Stimulated activated naive CD8-positive, alpha-beta T cell treated with anti-CD3 and anti-CD28 coated beads, Interleukin-15, amount 100 ng/mL, for 72 hours (primary cell): ENCODE data around the gene HSF5.

Experiments
- ATAC-seq: fragments of 150-1000 bp; cut with Tn5 transposase; 2 replicates; pipeline ENCODE4 v1.10.0; 2021; ENCODE audit warnings: mild to moderate bottlenecking, moderate library complexity
- DNase-seq, 2 donors: peaks; one replicate each; pipeline ENCODE4 v3.0.0; 2021 to 2022
- H3K27ac Mint-ChIP-seq, 2 donors: one replicate each; pipeline ENCODE4 v1.8.0; 2022; ENCODE audit warnings: mild to moderate bottlenecking in 2 of 2, mixed read lengths in 2 of 2, moderate library complexity in 2 of 2
- H3K27me3 Mint-ChIP-seq: one replicate; pipeline ENCODE4 v1.8.0; 2022; ENCODE audit warnings: mixed read lengths
- H3K4me1 Mint-ChIP-seq: one replicate; pipeline ENCODE4 v1.8.0; 2022; ENCODE audit warnings: mild to moderate bottlenecking, mixed read lengths
- H3K4me3 Mint-ChIP-seq, 2 donors: one replicate each; pipeline ENCODE4 v1.8.0; 2022; ENCODE audit warnings: mild to moderate bottlenecking in 2 of 2, mixed read lengths in 2 of 2, moderate library complexity in 1 of 2
- H3K9me3 Mint-ChIP-seq, 2 donors: one replicate each; pipeline ENCODE4 v1.8.0; 2022; ENCODE audit warnings: mixed read lengths in 2 of 2

HSF5 gene

DNA sequence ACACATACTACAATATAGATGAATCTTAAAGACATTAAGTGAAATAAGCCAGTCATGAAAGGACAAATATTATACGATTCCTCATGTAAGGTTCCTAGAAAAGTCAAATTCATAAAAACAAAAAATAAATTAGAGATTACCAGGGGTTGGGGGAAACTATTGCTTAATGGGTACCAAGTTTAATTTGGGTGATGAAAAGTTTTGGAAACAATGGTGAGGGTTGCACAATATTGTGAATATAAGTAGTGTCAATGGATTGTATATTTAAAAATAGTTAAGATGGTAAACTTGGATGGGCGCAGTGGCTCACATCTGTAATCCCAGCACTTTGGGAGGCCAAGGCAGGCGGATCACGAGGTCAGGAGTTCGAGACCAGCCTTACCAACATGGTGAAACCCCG, 17.9 kb downstream of the HSF5 start:
- no peak for ATAC-seq
- Mint-ChIP-seq H3K4me1 (peaks cover 8% of the 10 kb centered on the region), H3K27ac (no peak overlapping the region), H3K4me3 (no peak overlapping the region), H3K27me3 (no peaks in the 10 kb centered on the region), H3K9me3 (no peaks in the 10 kb centered on the region)
- DNase-seq: no peak

GRCh38 chr17:58468944-58469343, 19.3 kb downstream of the HSF5 start:
- no peaks in the 10 kb centered on the region for H3K9me3 Mint-ChIP-seq
- H3K27ac Mint-ChIP-seq: no peak overlapping the region
- H3K27me3 Mint-ChIP-seq: no peaks in the 10 kb centered on the region
- ATAC-seq (no peak), DNase-seq (no peak)
- H3K4me1 Mint-ChIP-seq: peaks cover 7% of the 10 kb centered on the region
- H3K4me3 Mint-ChIP-seq: no peak overlapping the region

DNA sequence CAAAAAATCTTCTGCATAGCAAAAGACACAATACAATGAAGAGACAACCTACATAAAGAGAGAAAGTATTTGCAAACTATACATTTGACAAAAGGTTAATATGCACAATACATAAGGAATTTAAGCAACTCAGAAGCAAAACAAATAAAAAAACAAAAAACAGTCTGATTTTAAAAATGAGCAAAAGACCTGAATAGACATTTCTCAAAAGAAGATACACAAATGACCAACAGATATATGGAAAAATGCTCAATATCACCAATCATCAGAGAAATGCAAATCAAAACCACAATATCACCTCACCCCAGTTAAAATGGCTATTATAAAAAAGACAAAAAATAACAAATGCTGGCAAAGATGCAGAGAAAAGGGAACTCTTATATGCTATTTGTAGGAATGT, 32.7 kb downstream of the HSF5 start:
- no peak for ATAC-seq
- Mint-ChIP-seq H3K27ac (no peak overlapping the region), H3K9me3 (no peaks in the 10 kb centered on the region), H3K4me3 (no peak overlapping the region), H3K27me3 (no peaks in the 10 kb centered on the region), H3K4me1 (no peaks in the 10 kb centered on the region)
- no peak for DNase-seq

DNA sequence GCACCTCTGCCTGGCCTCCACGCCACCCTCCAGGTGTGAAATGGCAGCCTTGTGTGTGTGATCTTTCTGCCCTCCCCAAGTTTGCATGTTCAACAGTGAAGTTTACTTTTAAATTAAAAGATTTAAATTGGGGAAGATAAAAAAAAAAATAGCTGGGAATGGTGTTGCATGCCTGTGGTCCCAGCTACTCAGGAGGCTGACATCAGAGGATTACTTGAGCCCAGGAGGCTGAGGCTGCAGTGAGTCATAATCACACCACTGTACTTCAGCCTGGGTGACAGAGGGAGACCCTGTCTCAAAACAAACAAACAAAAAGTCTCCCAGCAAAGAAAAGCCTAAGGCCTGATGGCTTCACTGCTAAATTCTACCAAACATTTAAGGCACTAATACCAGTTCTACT, 35.5 kb downstream of the HSF5 start:
- Mint-ChIP-seq H3K9me3 (no peaks in the 10 kb centered on the region), H3K27me3 (no peaks in the 10 kb centered on the region), H3K4me3 (no peak overlapping the region), H3K27ac (no peak overlapping the region), H3K4me1 (no peaks in the 10 kb centered on the region)
- no peak for ATAC-seq
- no peak for DNase-seq

- no peaks in the 10 kb centered on the region for H3K9me3 Mint-ChIP-seq
- no peaks in the 10 kb centered on the region for H3K27me3 Mint-ChIP-seq
- H3K4me1 Mint-ChIP-seq: peaks cover 15% of the 10 kb centered on the region
- DNase-seq (peak; percentile 62 to 72), ATAC-seq (peak; percentile 98)
- no peak overlapping the region for H3K27ac Mint-ChIP-seq
- H3K4me3 Mint-ChIP-seq: no peak overlapping the region
Measured at GRCh38 chr17:58447039-58447975, 40.9 kb downstream of the HSF5 start.

DNA sequence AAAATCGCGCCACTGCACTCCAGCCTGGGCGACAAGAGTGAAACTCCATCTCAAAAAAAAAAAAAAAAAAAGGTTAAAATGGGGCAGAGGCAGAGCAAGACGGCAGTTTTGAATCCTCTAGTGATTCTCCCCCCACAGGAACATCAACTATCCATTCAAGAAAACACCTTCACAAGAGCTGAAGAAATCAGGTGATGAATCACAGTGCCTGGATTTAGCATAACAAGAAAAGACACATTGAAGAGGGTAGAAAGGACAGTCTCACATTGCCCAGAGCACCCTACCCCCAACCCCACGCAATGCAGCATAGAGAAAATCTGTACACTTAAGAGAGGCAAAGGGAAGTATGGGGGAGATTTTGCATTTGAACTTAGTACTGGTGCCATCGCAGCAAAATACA, 42.1 kb downstream of the HSF5 start:
- Mint-ChIP-seq H3K4me1 (peaks cover 15% of the 10 kb centered on the region), H3K27me3 (no peaks in the 10 kb centered on the region), H3K9me3 (no peaks in the 10 kb centered on the region), H3K27ac (no peak overlapping the region), H3K4me3 (no peak overlapping the region)
- DNase-seq (no peak), ATAC-seq (no peak)

- Mint-ChIP-seq H3K27ac (no peak overlapping the region), H3K9me3 (no peaks in the 10 kb centered on the region), H3K4me3 (no peak overlapping the region), H3K4me1 (no peaks in the 10 kb centered on the region), H3K27me3 (no peaks in the 10 kb centered on the region)
- ATAC-seq: no peak
- no peak for DNase-seq
Measured at GRCh38 chr17:58436805-58437239, 51.4 kb downstream of the HSF5 start.

GRCh38 chr17:58436245-58436644, 52.0 kb downstream of the HSF5 start:
- no peak for DNase-seq
- no peaks in the 10 kb centered on the region for H3K27me3 Mint-ChIP-seq
- no peak for ATAC-seq
- H3K9me3 Mint-ChIP-seq: no peaks in the 10 kb centered on the region
- no peaks in the 10 kb centered on the region for H3K4me1 Mint-ChIP-seq
- H3K27ac Mint-ChIP-seq: no peak overlapping the region
- H3K4me3 Mint-ChIP-seq: no peak overlapping the region

- H3K9me3 Mint-ChIP-seq: no peaks in the 10 kb centered on the region
- H3K27ac Mint-ChIP-seq: no peak overlapping the region
- ATAC-seq (no peak), DNase-seq (no peak)
- no peak overlapping the region for H3K4me3 Mint-ChIP-seq
- no peaks in the 10 kb centered on the region for H3K4me1 Mint-ChIP-seq
- H3K27me3 Mint-ChIP-seq: no peaks in the 10 kb centered on the region
Measured at GRCh38 chr17:58432806-58433573, 55.2 kb downstream of the HSF5 start.

- Mint-ChIP-seq H3K4me3 (no peak overlapping the region), H3K27me3 (no peaks in the 10 kb centered on the region), H3K4me1 (no peaks in the 10 kb centered on the region), H3K9me3 (no peaks in the 10 kb centered on the region), H3K27ac (no peak overlapping the region)
- no peak for DNase-seq
- no peak for ATAC-seq
Measured at GRCh38 chr17:58427807-58428206, 60.4 kb downstream of the HSF5 start.

- H3K27me3 Mint-ChIP-seq: no peaks in the 10 kb centered on the region
- no peak overlapping the region for H3K4me3 Mint-ChIP-seq
- ATAC-seq (no peak), DNase-seq (no peak)
- peaks cover 13% of the 10 kb centered on the region for H3K4me1 Mint-ChIP-seq
- no peaks in the 10 kb centered on the region for H3K9me3 Mint-ChIP-seq
- H3K27ac Mint-ChIP-seq: no peak overlapping the region
Measured at GRCh38 chr17:58421711-58422110, 66.5 kb downstream of the HSF5 start.

DNA sequence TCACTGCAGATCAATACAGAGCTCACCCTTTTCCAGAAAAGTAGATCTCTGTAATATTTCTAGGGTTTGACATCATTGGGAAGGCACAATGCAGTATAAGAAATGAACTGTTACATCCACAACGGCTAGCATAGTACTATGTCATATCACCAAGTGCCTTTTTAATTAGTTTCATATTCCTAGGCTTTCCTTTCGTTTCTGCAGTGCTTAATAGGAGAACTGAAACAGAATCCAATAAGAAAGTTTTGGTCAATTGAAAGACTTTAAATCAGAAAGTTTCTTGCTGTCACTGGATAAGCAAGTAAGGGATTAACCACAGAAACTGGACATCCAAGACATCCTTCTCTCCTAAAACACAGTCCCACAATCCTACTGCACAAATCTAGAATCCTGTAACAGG, 67.4 kb downstream of the HSF5 start:
- no peak for ATAC-seq
- DNase-seq: no peak
- Mint-ChIP-seq H3K4me1 (peaks cover 15% of the 10 kb centered on the region), H3K4me3 (no peak overlapping the region), H3K27ac (no peak overlapping the region), H3K9me3 (no peaks in the 10 kb centered on the region), H3K27me3 (no peaks in the 10 kb centered on the region)

DNA sequence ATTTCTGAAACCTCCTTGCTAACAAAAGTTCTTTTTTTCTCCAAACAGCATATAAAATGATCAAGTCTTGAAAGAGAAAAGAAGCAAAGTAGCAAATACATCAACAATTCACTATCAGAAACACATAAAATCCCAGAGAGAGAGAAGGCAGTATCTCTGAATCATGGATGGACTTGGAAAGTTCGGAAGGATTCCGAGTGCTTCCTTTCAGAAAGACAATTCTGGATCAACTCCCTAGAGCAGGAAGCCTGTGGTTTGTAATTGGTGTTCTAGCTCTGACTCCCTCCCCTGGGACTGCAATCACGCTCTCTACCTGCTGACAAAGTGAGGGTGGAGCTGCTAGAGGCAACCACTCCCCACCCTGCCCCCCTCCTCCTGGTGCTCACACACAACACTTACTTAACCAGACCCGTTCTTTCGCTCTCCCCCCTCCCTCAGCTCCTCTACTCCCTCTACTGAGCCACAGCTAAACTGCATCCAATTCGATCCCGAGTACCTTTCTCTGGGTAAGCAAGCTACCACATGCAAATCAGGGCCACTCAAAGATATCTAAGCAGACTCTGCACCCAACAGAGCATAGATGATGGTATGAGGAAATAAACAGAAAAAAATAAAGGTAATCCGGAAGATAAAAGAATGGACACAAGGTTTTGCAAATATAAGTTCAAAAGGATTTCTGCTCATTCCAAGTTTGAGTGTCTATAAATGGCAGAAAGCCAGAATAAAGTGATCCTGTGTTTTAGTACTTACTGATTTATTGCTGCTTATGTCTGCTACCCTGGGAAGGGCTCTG, 70.7 kb downstream of the HSF5 start, which contains the start of gene RNF43:
TSS of gene RNF43 (minus strand) at position 235 of the 793 bp plus-strand sequence. CDS start 1,957 bp downstream, outside the sequence.
- ATAC-seq: peak; percentile 100
- Mint-ChIP-seq H3K4me3 (peak within 1 kb of the TSS; percentile 27 to 53), H3K9me3 (no peaks in the 10 kb centered on the region), H3K27me3 (no peaks in the 10 kb centered on the region), H3K27ac (no peak within 1 kb of the TSS), H3K4me1 (peaks cover 29% of the 10 kb centered on the region)
- peak; percentile 78 to 87 for DNase-seq

GRCh38 chr17:58416937-58417299, 71.3 kb downstream of the HSF5 start:
- Mint-ChIP-seq H3K27me3 (no peaks in the 10 kb centered on the region), H3K27ac (no peak overlapping the region), H3K4me1 (peaks cover 29% of the 10 kb centered on the region), H3K9me3 (no peaks in the 10 kb centered on the region), H3K4me3 (peak overlapping the region in 1 of 2 donors; percentile 27)
- ATAC-seq (no peak), DNase-seq (no peak)

DNA sequence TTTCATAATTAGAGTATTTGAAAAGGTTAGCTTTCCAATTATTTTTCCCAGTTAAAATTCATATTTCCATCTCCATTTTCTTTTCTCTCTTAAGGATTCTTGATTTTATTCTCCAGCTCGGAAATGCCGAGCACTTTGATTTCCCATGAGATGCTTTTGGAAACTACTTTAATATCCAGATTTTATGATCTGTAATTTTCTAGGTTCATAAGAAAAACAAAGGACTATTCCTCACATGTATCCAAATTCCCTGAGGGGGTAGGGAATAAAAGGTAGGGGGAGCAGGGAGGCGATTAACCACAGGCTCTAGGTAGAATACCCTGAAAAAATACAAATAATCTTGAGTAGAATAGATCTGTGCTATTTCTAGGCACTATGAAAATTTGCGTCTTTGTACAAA, 71.8 kb downstream of the HSF5 start:
- ATAC-seq (no peak), DNase-seq (no peak)
- Mint-ChIP-seq H3K27me3 (no peaks in the 10 kb centered on the region), H3K27ac (no peak overlapping the region), H3K4me1 (peaks cover 29% of the 10 kb centered on the region), H3K9me3 (no peaks in the 10 kb centered on the region), H3K4me3 (no peak overlapping the region)
